HCT116 (cell line): Measurements from ENCODE around the gene PEX10. TPM values are rescaled to one million over a fixed set of nuclear protein-coding genes. Genes with fewer than 3 reads are reported as not detected.

Experiments
- ATAC-seq: fragments of 200-7000 bp; cut with Tn5 transposase; 2 replicates; pipeline ENCODE4 v1.9.1; 2020; ENCODE audit warnings: mild to moderate bottlenecking, moderate library complexity
- BruUV-seq: library from RNA; stranded (reverse); fragments of 400-500 nt; replicated peaks from 2 replicates; lab custom pipeline; 2021; lab: Mats Ljungman, UMichigan
- CTCF ChIA-PET: fragments of 300-600 bp; sonication (Branson Sonifier 250); formaldehyde crosslinking; loops from one replicate; lab custom pipeline; 2021; ENCODE audit warnings: antibody characterized with exemption; lab: Charles Lee
- POLR2A ChIA-PET: fragments of 300-600, 350-600 bp; sonication (Branson Sonifier 250); formaldehyde crosslinking; loops from one replicate; lab custom pipeline; 2021; ENCODE audit warnings: antibody characterized with exemption; lab: Charles Lee
- RAD21 ChIA-PET, 2 experiments: fragments of 300-600 bp; sonication (Branson Sonifier 250); formaldehyde crosslinking; loops; one replicate each; lab custom pipeline; 2023; ENCODE audit warnings: low total read pairs in 2 of 2; ENCODE audit not compliant: uncharacterized antibody in 2 of 2, unreplicated experiment in 2 of 2, low non-redundant PET in 1 of 2; lab: Charles Lee
- DNase-seq: peaks from one replicate; pipeline ENCODE4 v3.0.0-alpha.2; 2010; ENCODE audit warnings: low read depth, low spot score
- H2AFZ ChIP-seq: fragments of 200-600 bp; shearing (Covaris generic), sonication (generic); 2 replicates; pipeline ENCODE4 v1.6.1; 2017; ENCODE audit warnings: low read depth, mixed run types, mixed read lengths, antibody characterized with exemption, low read length; ENCODE audit not compliant: poor library complexity, severe bottlenecking
- H3K27ac ChIP-seq: 2 replicates; pipeline ENCODE4 v1.5.1; 2012; ENCODE audit warnings: low read depth, low read length
- H3K27me3 ChIP-seq: fragments of 200-600 bp; sonication (generic); 2 replicates; pipeline ENCODE4 v1.6.1; 2016; ENCODE audit warnings: mixed run types, low read length, mixed read lengths; ENCODE audit not compliant: insufficient read depth
- H3K36me3 ChIP-seq, 2 experiments: fragments of 200-500 bp in 1 of 2; fragments of 200-600 bp in 1 of 2; sonication (Bioruptor generic) in 1 of 2; sonication (generic) in 1 of 2; 2 replicates each; pipeline versions ENCODE4 v1.5.1 to v1.6.1; 2014 to 2016; ENCODE audit warnings: low read length in 2 of 2, inconsistent platforms in 1 of 2, mixed read lengths in 1 of 2, mixed run types in 1 of 2; ENCODE audit not compliant: insufficient read depth in 2 of 2, control insufficient read depth in 1 of 2
- H3K4me1 ChIP-seq, 2 experiments: fragments of 200-600 bp in 1 of 2; sonication (generic) in 1 of 2; 2 replicates each; pipeline versions ENCODE4 v1.5.1 to v1.6.1; 2012 to 2017; ENCODE audit warnings: low read length in 2 of 2, inconsistent platforms in 1 of 2, mild to moderate bottlenecking in 1 of 2, mixed read lengths in 1 of 2, mixed run types in 1 of 2, moderate library complexity in 1 of 2; ENCODE audit not compliant: insufficient read depth in 2 of 2, control insufficient read depth in 1 of 2
- H3K4me2 ChIP-seq: fragments of 200-600 bp; sonication (generic); 2 replicates; pipeline ENCODE4 v1.6.1; 2017; ENCODE audit warnings: mixed run types, low read length, mixed read lengths
- H3K4me3 ChIP-seq, 2 experiments: fragments of 200-600 bp in 1 of 2; sonication (generic) in 1 of 2; replicated peaks in 1 of 2; 2 replicates each; pipeline ENCODE4 v1.5.1; 2011 to 2016; ENCODE audit warnings: low read length in 2 of 2, control low read depth in 1 of 2, low read depth in 1 of 2, mild to moderate bottlenecking in 1 of 2, mixed read lengths in 1 of 2, mixed run types in 1 of 2
- H3K79me2 ChIP-seq: fragments of 200-600 bp; sonication (generic); 2 replicates; pipeline ENCODE4 v1.6.1; 2017; ENCODE audit warnings: mild to moderate bottlenecking, mixed run types, low read length, moderate library complexity, mixed read lengths; ENCODE audit not compliant: insufficient read depth
- H3K9ac ChIP-seq: fragments of 200-600 bp; sonication (generic); 2 replicates; pipeline ENCODE4 v1.6.1; 2016; ENCODE audit warnings: low read length, mixed read lengths
- H3K9me2 ChIP-seq: fragments of 200-600 bp; sonication (generic), shearing (Covaris generic); 2 replicates; pipeline ENCODE4 v1.6.1; 2017; ENCODE audit warnings: mixed run types, mild to moderate bottlenecking, moderate library complexity; ENCODE audit not compliant: insufficient read depth
- H3K9me3 ChIP-seq, 2 experiments: fragments of 200-500 bp in 1 of 2; fragments of 200-600 bp in 1 of 2; sonication (Bioruptor generic) in 1 of 2; sonication (generic) in 1 of 2; 2 replicates each; pipeline ENCODE4 v1.6.1; 2014 to 2017; ENCODE audit warnings: low read length in 2 of 2, mixed read lengths in 2 of 2, inconsistent platforms in 1 of 2, low read depth in 1 of 2, mild to moderate bottlenecking in 1 of 2, mixed run types in 1 of 2, moderate library complexity in 1 of 2; ENCODE audit not compliant: control insufficient read depth in 1 of 2, insufficient read depth in 1 of 2
- H4K20me1 ChIP-seq: fragments of 200-600 bp; sonication (generic), shearing (Covaris generic); 2 replicates; pipeline ENCODE4 v1.6.1; 2017; ENCODE audit warnings: mixed run types, mild to moderate bottlenecking, moderate library complexity; ENCODE audit not compliant: insufficient read depth
- EZH2phosphoT487 ChIP-seq: fragments of 200-600 bp; IDR thresholded peaks from 2 replicates; pipeline ENCODE4 v1.6.1; 2018; ENCODE audit warnings: antibody characterized with exemption, borderline replicate concordance
- JUND ChIP-seq: IDR thresholded peaks from 2 replicates; pipeline ENCODE4 v1.6.1; 2012
- ZBTB33 ChIP-seq: IDR thresholded peaks from 2 replicates; pipeline ENCODE4 v1.6.1; 2011; ENCODE audit warnings: mild to moderate bottlenecking, low read length, moderate library complexity; ENCODE audit not compliant: insufficient replicate concordance; ENCODE audit errors: extremely low read depth
- intact Hi-C: fragments of 100-400 bp; cut with micrococcal nuclease; formaldehyde crosslinking; loops from 2 replicates; pipeline ENCODE4 v1.10.0; 2022
- total RNA-seq: library from RNA; stranded (reverse); gene quantifications from one replicate; pipeline ENCODE4 v1.2.1, GENCODE V29; 2021; ENCODE audit not compliant: unreplicated experiment
- TF ChIP-seq, protein P1 (sequence below): IDR thresholded peaks from 2 replicates; pipeline ENCODE4 v1.6.1; 2012; ENCODE audit warnings: low read depth

PEX10 gene
- total RNA-seq, 1 experiment from 2014 or later = 27.9 TPM

- H2AFZ ChIP-seq = no peak overlapping the region
- ChIA-PET CTCF (no interaction called here), RAD21 (no interaction called here), POLR2A (no interaction called here)
- no peaks in the 10 kb centered on the region for H3K36me3 ChIP-seq
- TF ChIP-seq EZH2phosphoT487 (no peak), JUND (no peak), ZBTB33 (no peak)
- TF ChIP-seq, protein P1, sequence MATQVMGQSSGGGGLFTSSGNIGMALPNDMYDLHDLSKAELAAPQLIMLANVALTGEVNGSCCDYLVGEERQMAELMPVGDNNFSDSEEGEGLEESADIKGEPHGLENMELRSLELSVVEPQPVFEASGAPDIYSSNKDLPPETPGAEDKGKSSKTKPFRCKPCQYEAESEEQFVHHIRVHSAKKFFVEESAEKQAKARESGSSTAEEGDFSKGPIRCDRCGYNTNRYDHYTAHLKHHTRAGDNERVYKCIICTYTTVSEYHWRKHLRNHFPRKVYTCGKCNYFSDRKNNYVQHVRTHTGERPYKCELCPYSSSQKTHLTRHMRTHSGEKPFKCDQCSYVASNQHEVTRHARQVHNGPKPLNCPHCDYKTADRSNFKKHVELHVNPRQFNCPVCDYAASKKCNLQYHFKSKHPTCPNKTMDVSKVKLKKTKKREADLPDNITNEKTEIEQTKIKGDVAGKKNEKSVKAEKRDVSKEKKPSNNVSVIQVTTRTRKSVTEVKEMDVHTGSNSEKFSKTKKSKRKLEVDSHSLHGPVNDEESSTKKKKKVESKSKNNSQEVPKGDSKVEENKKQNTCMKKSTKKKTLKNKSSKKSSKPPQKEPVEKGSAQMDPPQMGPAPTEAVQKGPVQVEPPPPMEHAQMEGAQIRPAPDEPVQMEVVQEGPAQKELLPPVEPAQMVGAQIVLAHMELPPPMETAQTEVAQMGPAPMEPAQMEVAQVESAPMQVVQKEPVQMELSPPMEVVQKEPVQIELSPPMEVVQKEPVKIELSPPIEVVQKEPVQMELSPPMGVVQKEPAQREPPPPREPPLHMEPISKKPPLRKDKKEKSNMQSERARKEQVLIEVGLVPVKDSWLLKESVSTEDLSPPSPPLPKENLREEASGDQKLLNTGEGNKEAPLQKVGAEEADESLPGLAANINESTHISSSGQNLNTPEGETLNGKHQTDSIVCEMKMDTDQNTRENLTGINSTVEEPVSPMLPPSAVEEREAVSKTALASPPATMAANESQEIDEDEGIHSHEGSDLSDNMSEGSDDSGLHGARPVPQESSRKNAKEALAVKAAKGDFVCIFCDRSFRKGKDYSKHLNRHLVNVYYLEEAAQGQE = no peak
- no peak overlapping the region for H3K4me3 ChIP-seq
- H3K79me2 ChIP-seq = no peaks in the 10 kb centered on the region
- ATAC-seq (no peak), DNase-seq (no peak)
- no TSS peak for BruUV-seq
- peaks cover 3 to 9% of the 10 kb centered on the region in 2 experiments; a peak in 2 of 4 replicates for H3K9me3 ChIP-seq
- H3K9ac ChIP-seq = no peak overlapping the region
- H3K9me2 ChIP-seq = no peaks in the 10 kb centered on the region
- peaks cover 7% of the 10 kb centered on the region; the same call in 1 of the 2 replicates for H3K27me3 ChIP-seq
- H3K4me1 ChIP-seq = no peaks in the 10 kb centered on the region
- H3K4me2 ChIP-seq = no peak overlapping the region
- intact Hi-C loops = no loop called here
- H4K20me1 ChIP-seq = no peaks in the 10 kb centered on the region
- H3K27ac ChIP-seq = no peak overlapping the region
Observed at GRCh38 chr1:2431103-2431502, 18.7 kb upstream of the PEX10 start.
